ENCODE data around the gene RGS1. TPM values are rescaled to one million over a fixed set of nuclear protein-coding genes. Genes with fewer than 3 reads are reported as not detected.
A peak's percentile ranks its signal among the peaks of the same experiment; 100 is the strongest.

Gene RGS1
- total RNA-seq, 1 experiment from 2014 or later, result 0.11 TPM

GRCh38 chr1:192580351-192580962 is 4.9 kb downstream of the RGS1 start:
- peak; percentile 84 for DNase-seq (ENCODE audit: low read depth)

DNA sequence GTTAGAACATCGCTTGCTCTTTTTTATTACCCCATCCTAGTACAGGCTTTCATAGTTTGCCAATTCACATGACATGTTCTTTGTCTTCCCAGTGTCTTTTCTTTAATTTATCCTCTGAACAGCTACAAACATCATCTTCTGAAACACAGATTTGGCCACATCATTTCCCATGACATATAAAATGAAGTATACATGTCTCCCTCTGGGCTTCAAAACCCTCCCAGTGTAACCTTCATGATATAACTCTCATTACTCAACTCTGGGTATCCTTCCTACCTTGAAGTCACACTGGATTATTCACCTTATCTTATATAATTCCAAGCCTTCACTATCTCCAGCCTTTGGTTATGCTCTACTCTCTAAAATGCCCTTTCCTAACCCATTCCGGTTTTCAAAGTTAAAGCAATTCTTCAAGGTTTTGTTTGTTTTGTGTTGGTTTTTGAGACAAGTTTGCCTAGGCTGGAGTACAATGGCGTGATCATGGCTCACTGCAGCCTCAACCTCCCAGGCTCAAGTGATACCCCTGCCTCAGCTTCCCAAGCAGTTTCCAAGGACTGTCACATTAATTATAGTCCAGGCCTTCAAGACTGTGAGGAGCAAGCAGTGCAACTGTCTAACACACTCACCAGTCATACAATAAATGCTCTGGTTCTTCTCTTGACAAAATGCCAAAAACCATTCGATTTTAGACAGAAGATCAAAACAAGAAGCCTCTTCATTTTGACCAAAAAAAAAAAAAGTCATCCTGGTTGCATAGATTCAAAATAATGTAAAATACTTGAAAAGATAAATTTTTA is 5.8 kb downstream of the RGS1 start:
- DNase-seq (ENCODE audit: low read depth), result no peak

- no peak for DNase-seq (ENCODE audit: low read depth)
Observed at GRCh38 chr1:192584866-192585265, 9.3 kb downstream of the RGS1 start.

- DNase-seq (ENCODE audit: low read depth), result no peak
Observed at GRCh38 chr1:192587386-192588266, 12.1 kb downstream of the RGS1 start.

DNA sequence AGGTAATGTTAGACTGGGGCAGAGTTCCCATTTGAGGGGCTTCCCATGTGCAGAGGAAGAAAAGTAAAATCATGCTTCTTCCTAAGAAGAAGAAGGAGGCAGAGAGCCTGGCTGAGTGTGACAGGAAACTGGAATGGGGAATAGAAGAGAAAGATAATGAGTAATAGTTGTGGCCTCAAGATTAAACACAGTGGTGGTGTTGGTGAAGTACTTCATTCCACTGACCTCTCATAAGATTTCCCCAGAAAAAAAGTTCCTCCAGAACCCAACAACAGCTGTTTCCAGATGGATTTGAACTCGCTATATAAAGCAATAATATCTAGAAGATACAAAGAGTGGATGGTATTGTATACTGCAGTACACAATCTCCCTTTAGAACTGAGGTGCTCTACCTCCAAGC is 13.0 kb downstream of the RGS1 start:
- DNase-seq (ENCODE audit: low read depth), result peak; percentile 48

DNA sequence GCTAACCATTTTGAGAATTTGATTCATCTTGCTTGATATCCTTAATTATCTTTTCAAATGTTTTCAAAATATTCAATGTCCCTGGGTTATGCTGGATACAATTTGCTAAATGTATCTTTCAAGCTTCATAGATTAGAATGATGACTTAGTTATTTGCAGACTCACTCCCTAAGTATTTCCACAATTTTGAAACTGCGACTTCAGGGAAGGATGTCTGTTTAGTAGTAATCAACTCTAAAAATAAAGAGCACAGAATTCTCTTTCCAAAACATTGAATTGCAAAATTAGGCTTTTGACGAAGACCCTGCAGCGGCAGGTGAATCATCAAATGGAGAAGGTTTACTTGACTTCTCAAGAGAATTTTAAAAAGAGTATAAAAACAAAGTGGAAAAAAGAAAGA is 14.2 kb downstream of the RGS1 start:
- DNase-seq (ENCODE audit: low read depth), result no peak

DNA sequence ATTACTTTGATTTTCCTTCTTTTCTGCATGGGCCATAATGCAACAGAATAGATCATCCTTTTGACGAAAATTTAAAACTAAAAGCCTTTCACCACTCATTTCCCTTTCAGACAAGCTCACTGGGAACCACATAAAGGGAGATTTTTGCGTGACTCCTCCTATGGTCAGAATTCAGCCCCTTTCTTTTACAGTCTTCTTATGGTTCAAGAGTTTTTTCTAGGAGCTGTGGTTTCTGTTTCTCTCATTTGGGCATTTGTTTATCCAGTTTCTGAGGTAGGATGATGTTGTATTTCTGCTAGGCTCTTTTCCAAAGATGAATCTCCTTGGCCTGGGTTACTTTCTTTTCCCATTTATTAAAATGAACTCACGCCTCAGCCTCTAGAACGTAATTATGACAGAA is 16.9 kb downstream of the RGS1 start:
- DNase-seq (ENCODE audit: low read depth), result no peak

GRCh38 chr1:192592981-192593708 is 17.6 kb downstream of the RGS1 start:
- no peak for DNase-seq (ENCODE audit: low read depth)

DNA sequence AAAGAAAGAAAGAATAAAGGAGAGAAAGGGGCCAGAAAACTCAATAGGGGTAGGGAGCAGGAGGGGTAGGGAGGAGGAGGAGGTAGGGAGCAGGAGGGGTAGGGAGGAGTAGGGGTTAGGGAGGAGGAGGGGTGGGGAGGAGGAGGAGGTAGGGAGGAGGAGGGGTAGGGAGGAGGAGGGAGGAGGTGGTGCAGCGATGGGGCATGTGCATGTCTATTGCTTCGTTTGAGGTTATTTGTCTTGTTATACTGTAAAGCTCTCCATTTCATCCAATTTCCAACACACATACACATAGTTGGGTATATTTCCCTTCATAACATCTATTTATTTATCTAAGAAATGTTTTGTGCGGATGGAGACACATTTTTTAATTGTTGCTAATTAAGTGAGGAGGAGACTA is 19.7 kb downstream of the RGS1 start:
- DNase-seq (ENCODE audit: low read depth), result no peak

DNA sequence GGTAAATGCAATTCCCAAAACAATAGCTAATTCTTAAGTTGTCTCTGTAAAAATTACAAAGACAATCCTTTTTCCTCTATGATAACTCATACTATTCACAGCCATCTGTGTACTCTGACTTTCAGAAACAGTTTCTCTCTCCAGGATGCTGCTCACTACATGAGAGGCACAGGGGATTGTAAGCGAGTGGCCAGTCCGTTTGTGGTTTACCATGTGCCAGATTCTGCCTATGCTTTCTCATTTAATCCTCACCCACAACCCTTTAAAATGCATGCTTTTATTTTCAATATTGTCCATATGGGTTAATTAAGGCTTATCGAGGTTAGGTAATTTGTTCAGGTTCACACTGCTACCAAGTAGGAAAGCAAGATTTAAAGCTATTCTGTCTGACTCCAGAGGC is 23.0 kb downstream of the RGS1 start:
- DNase-seq (ENCODE audit: low read depth), result no peak

GRCh38 chr1:192600275-192600674 is 24.7 kb downstream of the RGS1 start:
- DNase-seq (ENCODE audit: low read depth), result no peak

DNA sequence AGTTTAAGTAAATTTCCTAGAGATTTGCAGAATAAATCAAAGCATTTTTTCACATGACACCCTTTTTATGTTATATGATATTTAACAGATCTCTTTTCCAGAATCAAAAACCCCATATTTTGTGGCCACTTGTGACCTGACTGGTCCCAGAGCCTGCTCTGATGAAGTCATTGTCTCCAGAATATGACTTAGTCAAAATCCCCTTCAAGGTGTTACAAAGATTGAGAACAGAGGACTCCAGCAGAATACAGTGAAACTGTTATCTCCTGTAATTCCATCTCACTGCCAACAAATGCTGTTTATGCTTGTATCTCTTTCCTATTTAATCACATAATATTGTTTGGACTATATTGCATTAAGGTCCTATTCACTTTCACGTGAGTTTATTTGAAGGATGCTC is 25.6 kb downstream of the RGS1 start:
- no peak for DNase-seq (ENCODE audit: low read depth)

GRCh38 chr1:192601567-192601966 is 26.0 kb downstream of the RGS1 start:
- peak; percentile 20 for DNase-seq (ENCODE audit: low read depth)

GRCh38 chr1:192602757-192603156 is 27.2 kb downstream of the RGS1 start:
- DNase-seq (ENCODE audit: low read depth), result no peak

DNA sequence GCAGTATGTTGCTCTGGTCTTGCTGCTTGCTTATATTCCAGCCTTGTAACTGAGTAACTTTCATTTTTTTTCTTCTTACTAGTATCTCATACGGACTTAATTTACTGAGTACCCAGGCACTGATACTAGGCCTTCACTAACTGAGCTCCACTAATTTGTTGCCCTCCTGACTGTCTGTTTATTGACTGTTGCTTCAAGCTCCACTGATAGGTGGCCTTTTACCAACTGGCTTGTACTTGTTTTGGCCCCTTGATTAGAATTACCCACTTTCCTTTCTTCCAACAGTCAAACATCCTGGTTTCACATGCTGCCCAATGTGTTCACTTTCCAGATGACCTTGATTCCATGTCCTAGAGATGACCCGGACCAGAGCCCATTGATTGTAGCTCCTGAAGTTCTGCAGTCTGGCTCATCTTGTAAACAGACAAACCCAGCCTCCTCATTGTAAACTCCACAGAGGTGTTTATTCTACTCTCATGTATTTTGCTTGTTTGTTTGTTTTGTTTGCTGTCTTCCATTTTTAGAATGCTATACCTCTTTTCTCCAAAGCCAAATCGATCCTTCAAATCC is 27.7 kb downstream of the RGS1 start:
- no peak for DNase-seq (ENCODE audit: low read depth)

DNA sequence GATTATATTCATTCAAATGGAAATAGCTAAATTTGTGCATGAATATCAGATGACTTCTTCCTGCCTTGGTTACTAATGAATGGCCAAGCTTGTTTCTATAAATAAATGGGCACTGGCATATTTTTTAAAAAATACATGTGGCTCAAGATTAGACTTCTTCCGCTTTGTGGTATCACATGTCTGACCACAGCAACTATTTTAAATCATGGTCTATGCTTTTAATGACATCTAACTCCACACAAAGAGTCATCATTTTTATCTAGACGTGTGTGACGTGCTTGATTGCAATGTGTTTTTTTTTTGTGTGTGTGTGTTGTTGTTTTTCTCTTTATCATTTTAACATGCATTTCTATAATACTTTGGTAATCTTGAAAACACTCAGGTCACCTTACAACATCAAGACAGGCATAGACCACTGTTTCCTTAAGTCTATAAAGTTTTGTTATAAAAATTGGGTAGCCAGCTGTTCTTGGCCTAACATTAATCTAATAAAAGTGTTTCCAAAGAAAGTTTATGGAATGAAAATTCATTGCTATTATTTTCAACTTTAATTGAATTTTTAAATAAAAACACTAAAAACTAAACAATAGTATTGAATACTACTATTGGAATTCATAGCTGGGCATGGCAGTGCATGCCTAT is 29.5 kb downstream of the RGS1 start:
- DNase-seq (ENCODE audit: low read depth), result peak; percentile 91

- DNase-seq (ENCODE audit: low read depth), result no peak
Observed at GRCh38 chr1:192608671-192609070, 33.1 kb downstream of the RGS1 start.

DNA sequence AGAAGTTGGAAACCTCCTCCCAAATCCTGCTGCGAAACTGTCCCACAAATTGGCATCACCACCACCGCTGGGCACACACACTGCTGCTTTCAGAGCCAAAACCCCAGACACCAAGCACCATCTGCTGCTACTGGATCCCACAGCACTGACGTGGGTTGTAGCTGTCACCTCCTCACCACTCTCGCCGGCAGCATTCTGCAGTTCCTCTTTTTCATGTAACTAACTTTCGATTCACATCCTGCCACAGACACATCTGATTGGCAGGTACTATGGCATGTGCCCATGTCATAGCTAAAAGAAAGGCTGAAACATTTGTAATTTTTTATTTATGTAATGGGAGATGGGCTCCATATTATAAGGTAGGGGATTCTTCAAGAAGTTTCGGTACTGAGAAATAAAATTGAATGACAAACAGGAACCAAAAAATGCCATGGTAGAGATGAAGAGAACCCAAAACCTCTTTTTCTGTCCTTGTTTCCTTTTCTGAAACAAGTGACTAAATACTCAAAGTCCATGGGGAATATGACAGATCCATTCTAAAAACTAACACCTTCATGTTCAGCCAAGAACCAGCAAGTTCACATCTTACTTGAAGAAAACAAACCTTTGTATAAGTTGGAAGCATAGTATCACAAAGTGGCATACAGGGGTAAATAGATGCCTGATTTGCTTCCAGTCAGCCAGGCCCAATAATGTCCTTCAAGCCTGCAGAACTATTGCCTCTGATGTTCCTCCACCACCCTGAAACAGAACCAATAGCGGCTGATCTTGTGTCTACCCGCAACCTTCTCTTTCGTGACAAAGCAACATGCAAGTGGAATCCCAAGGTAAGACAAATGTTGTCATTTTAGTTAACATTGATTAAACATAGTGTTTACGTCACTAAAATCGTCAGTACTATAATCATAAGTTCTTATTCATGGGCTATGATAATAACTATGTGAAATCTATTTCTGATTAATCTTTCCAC is 33.8 kb downstream of the RGS1 start:
- no peak for DNase-seq (ENCODE audit: low read depth)

GRCh38 chr1:192610112-192610889 is 34.7 kb downstream of the RGS1 start:
- DNase-seq (ENCODE audit: low read depth), result peak; percentile 43
